Hepatocyte (in vitro differentiated cells): Measurements from ENCODE around the gene NRN1L. TPM values are rescaled to one million over a fixed set of nuclear protein-coding genes. Genes with fewer than 3 reads are reported as not detected.

Experiments used
- DNase-seq: peaks from one replicate; pipeline ENCODE4 v3.0.0-alpha.2; 2016; ENCODE audit warnings: low spot score
- H2AFZ ChIP-seq: fragments of 200-600 bp; sonication (generic); 2 replicates; pipeline ENCODE4 v1.6.0; 2016; ENCODE audit warnings: antibody characterized with exemption, mild to moderate bottlenecking
- H3K27ac ChIP-seq: fragments of 200-600 bp; sonication (generic); 2 replicates; pipeline ENCODE4 v1.5.1; 2016; ENCODE audit warnings: mild to moderate bottlenecking
- H3K27me3 ChIP-seq: fragments of 200-600 bp; sonication (generic); 2 replicates; pipeline ENCODE4 v1.6.1; 2016
- H3K36me3 ChIP-seq: fragments of 200-600 bp; sonication (generic); replicated peaks from 2 replicates; pipeline ENCODE4 v1.5.1; 2016; ENCODE audit warnings: low read depth; ENCODE audit not compliant: insufficient read depth
- H3K4me1 ChIP-seq: fragments of 200-600 bp; sonication (generic); 2 replicates; pipeline ENCODE4 v1.5.1; 2016; ENCODE audit warnings: mild to moderate bottlenecking, moderate library complexity; ENCODE audit not compliant: insufficient read depth
- H3K4me2 ChIP-seq: fragments of 200-600 bp; sonication (generic); 2 replicates; pipeline ENCODE4 v1.6.0; 2016
- H3K4me3 ChIP-seq: fragments of 200-600 bp; sonication (generic); 2 replicates; pipeline ENCODE4 v1.5.1; 2016; ENCODE audit warnings: mild to moderate bottlenecking
- H3K79me2 ChIP-seq: fragments of 200-600 bp; sonication (generic); 2 replicates; pipeline ENCODE4 v1.6.0; 2017; ENCODE audit warnings: mild to moderate bottlenecking
- H3K9me2 ChIP-seq: fragments of 200-600 bp; sonication (generic); replicated peaks from 2 replicates; pipeline ENCODE4 v1.6.0; 2017; ENCODE audit warnings: mild to moderate bottlenecking; ENCODE audit not compliant: insufficient read depth
- H3K9me3 ChIP-seq: fragments of 200-600 bp; sonication (generic); 2 replicates; pipeline ENCODE4 v1.5.1; 2016; ENCODE audit warnings: low read depth, mild to moderate bottlenecking
- H4K20me1 ChIP-seq: fragments of 200-600 bp; sonication (generic); 2 replicates; pipeline ENCODE4 v1.6.0; 2016; ENCODE audit warnings: mild to moderate bottlenecking; ENCODE audit not compliant: insufficient read depth, poor library complexity, severe bottlenecking
- EZH2 ChIP-seq: fragments of 200-600 bp; sonication (generic); IDR thresholded peaks from 2 replicates; pipeline ENCODE4 v1.6.1; 2016; ENCODE audit warnings: antibody characterized with exemption, mild to moderate bottlenecking, borderline replicate concordance
- EZH2phosphoT487 ChIP-seq: fragments of 200-600 bp; sonication (generic); IDR thresholded peaks from one replicate; pipeline ENCODE4 v1.6.1; 2018; ENCODE audit warnings: antibody characterized with exemption, mild to moderate bottlenecking, low read depth, moderate library complexity; ENCODE audit not compliant: unreplicated experiment, severe bottlenecking
- WGBS: methylation state at CpG from one replicate; pipeline ENCODE4 v1.1.6; 2016; ENCODE audit warnings: low lambda C conversion rate; ENCODE audit errors: missing lambda C conversion rate; 5-methylcytosine and 5-hydroxymethylcytosine counted together
- polyA plus RNA-seq: library from polyadenylated mRNA; unstranded; fragments of >200 nt; fragmentation: Nextera tagmentation; extraction: Ambion mirVana; gene quantifications from 2 replicates; pipeline ENCODE4 v1.2.1, GENCODE V29; 2016
- total RNA-seq: library from RNA; depleted of rRNA; stranded (reverse); fragments of >200 nt; gene quantifications from 2 replicates; pipeline ENCODE4 v1.2.3, GENCODE V29; 2014
- TF ChIP-seq, protein P1 (sequence below): fragments of 200-600 bp; sonication (generic); IDR thresholded peaks from 2 replicates; pipeline ENCODE4 v1.5.1; 2016; ENCODE audit warnings: antibody characterized with exemption, mild to moderate bottlenecking; ENCODE audit not compliant: poor library complexity

The NRN1L gene
- total and polyA plus RNA-seq, 2 experiments from 2014 or later: 0.73 TPM; not detected in 1

DNA sequence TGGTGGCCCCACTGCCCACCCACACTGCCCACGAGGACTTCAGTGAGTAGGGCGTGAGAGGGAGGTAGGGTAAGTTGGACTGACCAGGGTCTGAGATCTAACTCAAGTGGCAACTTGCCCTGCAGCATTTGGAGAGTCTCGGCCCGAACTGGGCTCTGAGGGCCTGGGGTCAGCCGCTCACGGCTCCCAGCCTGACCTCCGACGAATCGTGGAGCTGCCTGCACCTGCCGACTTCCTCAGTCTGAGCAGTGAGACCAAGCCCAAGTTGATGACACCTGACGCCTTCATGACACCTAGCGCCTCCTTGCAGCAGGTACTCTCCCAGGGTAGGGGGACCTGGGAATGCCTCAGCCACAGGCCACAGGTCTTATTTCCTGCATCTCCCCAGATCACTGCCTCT is 5.2 kb upstream of the NRN1L start:
- DNase-seq: no peak
- WGBS: 95% methylated on average over 12 of the region's 12 CpGs
- Histone ChIP-seq H3K27ac (no peak overlapping the region), H3K9me2 (no peaks in the 10 kb centered on the region), H3K79me2 (peaks cover 25% of the 10 kb centered on the region), H3K36me3 (no peaks in the 10 kb centered on the region), H4K20me1 (peaks cover 9% of the 10 kb centered on the region), H2AFZ (no peak overlapping the region), H3K4me1 (peaks cover 8% of the 10 kb centered on the region), H3K4me3 (no peak overlapping the region), H3K4me2 (no peak overlapping the region), H3K27me3 (no peaks in the 10 kb centered on the region), H3K9me3 (no peaks in the 10 kb centered on the region)
- TF ChIP-seq, protein P1, sequence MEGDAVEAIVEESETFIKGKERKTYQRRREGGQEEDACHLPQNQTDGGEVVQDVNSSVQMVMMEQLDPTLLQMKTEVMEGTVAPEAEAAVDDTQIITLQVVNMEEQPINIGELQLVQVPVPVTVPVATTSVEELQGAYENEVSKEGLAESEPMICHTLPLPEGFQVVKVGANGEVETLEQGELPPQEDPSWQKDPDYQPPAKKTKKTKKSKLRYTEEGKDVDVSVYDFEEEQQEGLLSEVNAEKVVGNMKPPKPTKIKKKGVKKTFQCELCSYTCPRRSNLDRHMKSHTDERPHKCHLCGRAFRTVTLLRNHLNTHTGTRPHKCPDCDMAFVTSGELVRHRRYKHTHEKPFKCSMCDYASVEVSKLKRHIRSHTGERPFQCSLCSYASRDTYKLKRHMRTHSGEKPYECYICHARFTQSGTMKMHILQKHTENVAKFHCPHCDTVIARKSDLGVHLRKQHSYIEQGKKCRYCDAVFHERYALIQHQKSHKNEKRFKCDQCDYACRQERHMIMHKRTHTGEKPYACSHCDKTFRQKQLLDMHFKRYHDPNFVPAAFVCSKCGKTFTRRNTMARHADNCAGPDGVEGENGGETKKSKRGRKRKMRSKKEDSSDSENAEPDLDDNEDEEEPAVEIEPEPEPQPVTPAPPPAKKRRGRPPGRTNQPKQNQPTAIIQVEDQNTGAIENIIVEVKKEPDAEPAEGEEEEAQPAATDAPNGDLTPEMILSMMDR: no peak
- no peak for TF ChIP-seq EZH2phosphoT487
- no peak for TF ChIP-seq EZH2

DNA sequence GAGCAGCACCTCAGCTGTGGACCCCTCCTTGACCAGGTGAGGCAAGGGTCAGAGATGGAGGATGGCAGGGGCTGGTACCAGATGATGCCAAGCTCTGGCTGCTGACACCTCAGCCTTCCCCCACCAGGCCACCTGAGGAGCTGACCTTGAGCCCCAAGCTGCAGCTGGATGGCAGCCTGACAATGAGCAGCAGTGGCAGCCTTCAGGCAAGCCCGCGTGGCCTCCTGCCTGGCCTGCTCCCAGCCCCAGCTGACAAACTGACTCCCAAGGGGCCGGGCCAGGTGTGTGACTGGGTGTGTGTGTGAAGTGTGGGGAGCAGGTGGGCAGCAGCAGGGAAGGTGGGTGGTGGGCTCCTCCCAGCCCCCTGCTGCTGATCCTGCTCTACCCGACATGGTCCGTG is 4.7 kb upstream of the NRN1L start:
- TF ChIP-seq, protein P1: no peak
- no peak for TF ChIP-seq EZH2
- no peak for TF ChIP-seq EZH2phosphoT487
- WGBS: 91% methylated on average over 5 of the region's 5 CpGs
- Histone ChIP-seq H3K9me2 (no peaks in the 10 kb centered on the region), H3K4me2 (no peak overlapping the region), H3K36me3 (no peaks in the 10 kb centered on the region), H3K9me3 (no peaks in the 10 kb centered on the region), H2AFZ (no peak overlapping the region), H3K27ac (no peak overlapping the region), H3K4me1 (peaks cover 3% of the 10 kb centered on the region), H4K20me1 (peaks cover 4% of the 10 kb centered on the region), H3K27me3 (no peaks in the 10 kb centered on the region), H3K4me3 (no peak overlapping the region), H3K79me2 (peaks cover 20% of the 10 kb centered on the region)
- DNase-seq: no peak

DNA sequence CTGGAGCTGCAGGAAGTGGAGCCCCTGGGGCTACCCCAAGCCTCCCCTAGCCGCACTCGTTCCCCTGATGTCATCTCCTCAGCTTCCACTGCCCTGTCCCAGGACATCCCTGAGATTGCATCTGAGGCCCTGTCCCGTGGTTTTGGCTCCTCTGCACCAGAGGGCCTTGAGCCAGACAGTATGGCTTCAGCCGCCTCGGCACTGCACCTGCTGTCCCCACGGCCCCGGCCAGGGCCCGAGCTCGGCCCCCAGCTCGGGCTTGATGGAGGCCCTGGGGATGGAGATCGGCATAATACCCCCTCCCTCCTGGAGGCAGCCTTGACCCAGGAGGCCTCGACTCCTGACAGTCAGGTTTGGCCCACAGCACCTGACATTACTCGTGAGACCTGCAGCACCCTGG is 4.1 kb upstream of the NRN1L start:
- no peaks in the 10 kb centered on the region for H3K9me2 ChIP-seq
- TF ChIP-seq EZH2 (no peak), EZH2phosphoT487 (no peak)
- TF ChIP-seq, protein P1: no peak
- WGBS: 97% methylated on average over 13 of the region's 13 CpGs
- H3K27ac ChIP-seq: no peak overlapping the region
- no peaks in the 10 kb centered on the region for H3K27me3 ChIP-seq
- H3K9me3 ChIP-seq: no peaks in the 10 kb centered on the region
- peaks cover 3% of the 10 kb centered on the region for H3K4me1 ChIP-seq
- no peak for DNase-seq
- H3K4me3 ChIP-seq: no peak overlapping the region
- no peaks in the 10 kb centered on the region for H3K36me3 ChIP-seq
- no peak overlapping the region for H2AFZ ChIP-seq
- H4K20me1 ChIP-seq: no peaks in the 10 kb centered on the region
- peaks cover 13% of the 10 kb centered on the region for H3K79me2 ChIP-seq
- no peak overlapping the region for H3K4me2 ChIP-seq

DNA sequence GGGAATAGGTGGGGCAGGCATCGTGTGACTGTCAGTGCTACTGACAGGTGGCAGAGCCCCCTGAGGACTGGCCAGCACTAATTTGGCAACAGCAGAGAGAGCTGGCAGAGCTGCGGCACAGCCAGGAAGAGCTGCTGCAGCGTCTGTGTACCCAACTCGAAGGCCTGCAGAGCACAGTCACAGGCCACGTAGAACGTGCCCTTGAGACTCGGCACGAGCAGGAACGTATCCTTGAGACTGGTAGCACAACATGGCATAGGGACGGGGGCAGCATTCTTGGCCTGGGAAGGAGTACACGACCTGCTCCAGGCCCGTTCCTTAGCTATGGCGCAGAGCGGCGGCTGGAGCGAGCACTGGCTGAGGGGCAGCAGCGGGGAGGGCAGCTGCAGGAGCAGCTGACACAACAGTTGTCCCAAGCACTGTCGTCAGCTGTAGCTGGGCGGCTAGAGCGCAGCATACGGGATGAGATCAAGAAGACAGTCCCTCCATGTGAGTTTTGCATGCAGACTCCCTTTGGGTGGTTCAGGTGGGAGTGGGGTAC is 3.0 kb upstream of the NRN1L start:
- TF ChIP-seq, protein P1: no peak
- no peak for TF ChIP-seq EZH2phosphoT487
- no peak overlapping the region for H2AFZ ChIP-seq
- H3K36me3 ChIP-seq: no peaks in the 10 kb centered on the region
- WGBS: 94% methylated on average over 20 of the region's 21 CpGs
- H3K79me2 ChIP-seq: peaks cover 2% of the 10 kb centered on the region
- H3K4me3 ChIP-seq: no peak overlapping the region
- no peaks in the 10 kb centered on the region for H3K9me3 ChIP-seq
- peaks cover 3% of the 10 kb centered on the region for H3K4me1 ChIP-seq
- H4K20me1 ChIP-seq: no peaks in the 10 kb centered on the region
- no peak overlapping the region for H3K27ac ChIP-seq
- H3K9me2 ChIP-seq: no peaks in the 10 kb centered on the region
- no peaks in the 10 kb centered on the region for H3K27me3 ChIP-seq
- DNase-seq: no peak
- H3K4me2 ChIP-seq: no peak overlapping the region
